ENCODE results near the gene NUBPL.
"Not testable (repeated sequence)": the region's sequence is repeated elsewhere in the genome, so short reads cannot be mapped to it uniquely, and the experiment has no call there.

NUBPL gene

DNA sequence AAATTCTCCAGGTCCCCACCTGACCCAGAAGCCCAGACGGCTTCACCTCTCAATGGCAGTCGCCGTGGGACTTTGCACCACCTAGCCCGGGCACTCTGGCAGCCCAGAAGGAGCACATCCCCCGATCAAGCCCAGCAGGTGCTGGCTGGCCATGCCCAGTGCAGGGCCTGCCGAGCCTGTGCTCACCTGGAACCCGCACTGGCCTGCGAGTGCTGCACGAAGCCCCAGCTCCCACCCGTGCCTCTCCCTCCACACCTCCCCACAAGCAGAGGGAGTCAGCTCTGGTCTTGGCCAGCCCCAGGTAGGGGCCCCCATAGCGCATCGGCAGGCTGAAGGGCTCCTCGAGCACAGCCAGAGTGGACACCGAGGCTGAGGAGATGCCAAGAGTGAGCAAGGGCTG is 144.5 kb downstream of the NUBPL start:
- no peaks in the 10 kb centered on the region for H3K4me1 ChIP-seq (ENCODE audit: control insufficient read depth in 1 of 2, insufficient read depth in 2 of 2, low read length in 2 of 2)
- H3K9ac ChIP-seq (ENCODE audit: low read length): no peak overlapping the region
- H3K4ac ChIP-seq (ENCODE audit: low read depth, low read length): no peak overlapping the region
- no CpG with 5 or more reads among the region's 14 CpGs for WGBS (ENCODE audit: extremely low coverage, insufficient coverage, insufficient read length)
- H3K79me1 ChIP-seq (ENCODE audit: low read length): no peaks in the 10 kb centered on the region
- H4K8ac ChIP-seq (ENCODE audit: low read depth, low read length): no peak overlapping the region
- no peak overlapping the region for H2BK5ac ChIP-seq (ENCODE audit: low read depth, low read length, poor library complexity)
- no peaks in the 10 kb centered on the region for H3K79me2 ChIP-seq (ENCODE audit: control insufficient read depth, insufficient read depth, low read length, poor library complexity)
- H4K12ac ChIP-seq (ENCODE audit: low read depth, low read length): no peak overlapping the region
- no peak overlapping the region for H2AFZ ChIP-seq (ENCODE audit: insufficient read depth, low read length, poor library complexity)
- H3K4me2 ChIP-seq (ENCODE audit: low read length): no peak overlapping the region
- no peak overlapping the region for H2BK12ac ChIP-seq (ENCODE audit: low read length)
- no peak overlapping the region for H2AK5ac ChIP-seq (ENCODE audit: low read length)
- no peak overlapping the region for H3K14ac ChIP-seq (ENCODE audit: low read length)
- H3K27me3 ChIP-seq (ENCODE audit: insufficient read depth, low read length): no peaks in the 10 kb centered on the region
- H3K23ac ChIP-seq (ENCODE audit: low read length): no peak overlapping the region
- no peak for DNase-seq
- H3K27ac ChIP-seq (ENCODE audit: low read depth, low read length): no peak overlapping the region
- peaks cover 0 to 4% of the 10 kb centered on the region in 2 experiments for H3K36me3 ChIP-seq (ENCODE audit: control insufficient read depth in 1 of 2, insufficient read depth in 2 of 2, low read length in 2 of 2)
- H3K4me3 ChIP-seq (ENCODE audit: low read depth, low read length): no peak overlapping the region
- H4K91ac ChIP-seq (ENCODE audit: low read depth, low read length): no peak overlapping the region
- H3K18ac ChIP-seq (ENCODE audit: low read length): no peak overlapping the region
- no peak overlapping the region for H2BK120ac ChIP-seq (ENCODE audit: insufficient read depth, low read length, poor library complexity)
- H3K9me3 ChIP-seq (ENCODE audit: insufficient read depth, low read depth, low read length): peaks cover 10% of the 10 kb centered on the region

GRCh38 chr14:31708661-31709060 is 147.5 kb downstream of the NUBPL start:
- H3K9ac ChIP-seq (ENCODE audit: low read length); H3K18ac ChIP-seq (ENCODE audit: low read length); H3K27me3 ChIP-seq (ENCODE audit: insufficient read depth, low read length); H4K12ac ChIP-seq (ENCODE audit: low read depth, low read length); H3K23ac ChIP-seq (ENCODE audit: low read length); DNase-seq; H3K4ac ChIP-seq (ENCODE audit: low read depth, low read length); H4K8ac ChIP-seq (ENCODE audit: low read depth, low read length); H3K14ac ChIP-seq (ENCODE audit: low read length); H3K4me3 ChIP-seq (ENCODE audit: low read depth, low read length); H3K36me3 ChIP-seq (ENCODE audit: control insufficient read depth in 1 of 2, insufficient read depth in 2 of 2, low read length in 2 of 2); H3K4me1 ChIP-seq (ENCODE audit: control insufficient read depth in 1 of 2, insufficient read depth in 2 of 2, low read length in 2 of 2); H2AK5ac ChIP-seq (ENCODE audit: low read length); H3K27ac ChIP-seq (ENCODE audit: low read depth, low read length); H3K79me2 ChIP-seq (ENCODE audit: control insufficient read depth, insufficient read depth, low read length, poor library complexity); H3K79me1 ChIP-seq (ENCODE audit: low read length); H2BK120ac ChIP-seq (ENCODE audit: insufficient read depth, low read length, poor library complexity); H2BK5ac ChIP-seq (ENCODE audit: low read depth, low read length, poor library complexity); H2BK12ac ChIP-seq (ENCODE audit: low read length); H4K91ac ChIP-seq (ENCODE audit: low read depth, low read length); H3K4me2 ChIP-seq (ENCODE audit: low read length); H2AFZ ChIP-seq (ENCODE audit: insufficient read depth, low read length, poor library complexity): not testable (repeated sequence)
- peaks cover 12% of the 10 kb centered on the region for H3K9me3 ChIP-seq (ENCODE audit: insufficient read depth, low read depth, low read length)
- WGBS (ENCODE audit: extremely low coverage, insufficient coverage, insufficient read length): no CpG with 5 or more reads among the region's 7 CpGs

DNA sequence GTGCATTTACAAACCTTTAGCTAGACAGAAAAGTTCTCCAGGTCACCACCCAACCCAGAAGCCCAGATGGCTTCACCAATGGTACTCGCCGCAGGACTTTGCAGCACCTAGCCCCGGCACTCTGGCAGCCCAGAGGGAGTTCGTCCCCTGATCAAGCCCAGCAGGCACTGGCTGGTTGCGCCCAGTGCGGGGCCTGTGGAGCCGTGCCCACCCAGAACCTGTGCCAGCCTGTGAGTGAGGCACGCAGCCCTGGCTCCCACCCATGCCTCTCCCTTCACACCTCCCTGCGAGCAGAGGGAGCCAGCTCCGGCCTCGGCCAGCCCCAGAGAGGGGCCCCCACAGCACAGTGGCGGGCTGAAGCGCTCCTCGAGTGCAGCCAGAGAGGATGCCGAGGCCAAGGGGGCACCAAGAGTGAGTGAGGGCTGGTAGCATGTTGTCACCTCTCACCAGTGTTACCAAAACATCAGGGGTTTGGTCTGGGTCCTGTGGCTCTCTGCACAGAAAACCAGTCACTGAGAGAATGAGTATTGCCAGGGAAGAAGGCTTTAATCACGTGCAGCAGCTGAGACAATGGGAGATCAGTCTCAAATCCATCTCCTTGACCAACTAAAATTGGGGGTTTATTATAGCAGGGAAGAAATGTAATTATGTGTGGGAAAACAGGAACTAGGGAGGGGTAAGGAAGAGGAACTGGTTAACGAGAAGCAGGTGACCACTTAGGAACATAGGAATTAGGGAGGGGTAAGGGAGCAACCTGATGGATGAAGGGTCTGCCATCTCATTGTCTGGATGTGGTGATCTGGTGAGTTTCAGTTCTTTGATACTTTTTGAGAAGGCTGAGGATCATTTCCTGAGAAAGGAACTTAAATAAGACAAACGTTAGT is 151.3 kb downstream of the NUBPL start:
- Histone ChIP-seq H3K9ac (ENCODE audit: low read length) (no peak overlapping the region), H2BK12ac (ENCODE audit: low read length) (no peak overlapping the region), H3K23ac (ENCODE audit: low read length) (no peak overlapping the region), H2BK120ac (ENCODE audit: insufficient read depth, low read length, poor library complexity) (no peak overlapping the region), H2AFZ (ENCODE audit: insufficient read depth, low read length, poor library complexity) (no peak overlapping the region), H3K79me2 (ENCODE audit: control insufficient read depth, insufficient read depth, low read length, poor library complexity) (no peaks in the 10 kb centered on the region), H4K12ac (ENCODE audit: low read depth, low read length) (no peak overlapping the region), H3K27me3 (ENCODE audit: insufficient read depth, low read length) (no peaks in the 10 kb centered on the region), H3K4me2 (ENCODE audit: low read length) (no peak overlapping the region), H3K18ac (ENCODE audit: low read length) (no peak overlapping the region), H2BK5ac (ENCODE audit: low read depth, low read length, poor library complexity) (no peak overlapping the region), H3K27ac (ENCODE audit: low read depth, low read length) (no peak overlapping the region), H3K9me3 (ENCODE audit: insufficient read depth, low read depth, low read length) (peaks cover 5% of the 10 kb centered on the region), H3K79me1 (ENCODE audit: low read length) (no peaks in the 10 kb centered on the region), H4K91ac (ENCODE audit: low read depth, low read length) (no peak overlapping the region), H3K4me1 (ENCODE audit: control insufficient read depth in 1 of 2, insufficient read depth in 2 of 2, low read length in 2 of 2) (no peaks in the 10 kb centered on the region), H4K8ac (ENCODE audit: low read depth, low read length) (no peak overlapping the region), H2AK5ac (ENCODE audit: low read length) (no peak overlapping the region), H3K36me3 (ENCODE audit: control insufficient read depth in 1 of 2, insufficient read depth in 2 of 2, low read length in 2 of 2) (peaks cover 0 to 6% of the 10 kb centered on the region in 2 experiments), H3K14ac (ENCODE audit: low read length) (no peak overlapping the region), H3K4ac (ENCODE audit: low read depth, low read length) (no peak overlapping the region), H3K4me3 (ENCODE audit: low read depth, low read length) (no peak overlapping the region)
- WGBS (ENCODE audit: extremely low coverage, insufficient coverage, insufficient read length): no CpG with 5 or more reads among the region's 18 CpGs
- DNase-seq: no peak

- Histone ChIP-seq H4K12ac (ENCODE audit: low read depth, low read length) (no peak overlapping the region), H3K9ac (ENCODE audit: low read length) (no peak overlapping the region), H3K4me2 (ENCODE audit: low read length) (no peak overlapping the region), H3K4me1 (ENCODE audit: control insufficient read depth in 1 of 2, insufficient read depth in 2 of 2, low read length in 2 of 2) (no peaks in the 10 kb centered on the region), H3K14ac (ENCODE audit: low read length) (no peak overlapping the region), H3K79me2 (ENCODE audit: control insufficient read depth, insufficient read depth, low read length, poor library complexity) (no peaks in the 10 kb centered on the region), H2AK5ac (ENCODE audit: low read length) (no peak overlapping the region), H2BK5ac (ENCODE audit: low read depth, low read length, poor library complexity) (no peak overlapping the region), H3K27me3 (ENCODE audit: insufficient read depth, low read length) (no peaks in the 10 kb centered on the region), H3K79me1 (ENCODE audit: low read length) (no peaks in the 10 kb centered on the region), H2BK120ac (ENCODE audit: insufficient read depth, low read length, poor library complexity) (no peak overlapping the region), H4K91ac (ENCODE audit: low read depth, low read length) (no peak overlapping the region), H3K4me3 (ENCODE audit: low read depth, low read length) (no peak overlapping the region), H3K36me3 (ENCODE audit: control insufficient read depth in 1 of 2, insufficient read depth in 2 of 2, low read length in 2 of 2) (peaks cover 0 to 4% of the 10 kb centered on the region in 2 experiments), H2AFZ (ENCODE audit: insufficient read depth, low read length, poor library complexity) (no peak overlapping the region), H3K4ac (ENCODE audit: low read depth, low read length) (no peak overlapping the region), H4K8ac (ENCODE audit: low read depth, low read length) (no peak overlapping the region), H2BK12ac (ENCODE audit: low read length) (no peak overlapping the region), H3K18ac (ENCODE audit: low read length) (no peak overlapping the region), H3K9me3 (ENCODE audit: insufficient read depth, low read depth, low read length) (peaks cover 5% of the 10 kb centered on the region), H3K27ac (ENCODE audit: low read depth, low read length) (no peak overlapping the region), H3K23ac (ENCODE audit: low read length) (no peak overlapping the region)
- peak in 1 of 2 donors; percentile 52 for DNase-seq
Observed at GRCh38 chr14:31716208-31716607, 155.0 kb downstream of the NUBPL start.
